Measurements from ENCODE around the gene SNX15. TPM values are rescaled to one million over a fixed set of nuclear protein-coding genes. Genes with fewer than 3 reads are reported as not detected.

The SNX15 gene
- polyA plus RNA-seq, 12 donors: 16.1 to 28.5 (median 20.4) TPM; not detected in 1

DNA sequence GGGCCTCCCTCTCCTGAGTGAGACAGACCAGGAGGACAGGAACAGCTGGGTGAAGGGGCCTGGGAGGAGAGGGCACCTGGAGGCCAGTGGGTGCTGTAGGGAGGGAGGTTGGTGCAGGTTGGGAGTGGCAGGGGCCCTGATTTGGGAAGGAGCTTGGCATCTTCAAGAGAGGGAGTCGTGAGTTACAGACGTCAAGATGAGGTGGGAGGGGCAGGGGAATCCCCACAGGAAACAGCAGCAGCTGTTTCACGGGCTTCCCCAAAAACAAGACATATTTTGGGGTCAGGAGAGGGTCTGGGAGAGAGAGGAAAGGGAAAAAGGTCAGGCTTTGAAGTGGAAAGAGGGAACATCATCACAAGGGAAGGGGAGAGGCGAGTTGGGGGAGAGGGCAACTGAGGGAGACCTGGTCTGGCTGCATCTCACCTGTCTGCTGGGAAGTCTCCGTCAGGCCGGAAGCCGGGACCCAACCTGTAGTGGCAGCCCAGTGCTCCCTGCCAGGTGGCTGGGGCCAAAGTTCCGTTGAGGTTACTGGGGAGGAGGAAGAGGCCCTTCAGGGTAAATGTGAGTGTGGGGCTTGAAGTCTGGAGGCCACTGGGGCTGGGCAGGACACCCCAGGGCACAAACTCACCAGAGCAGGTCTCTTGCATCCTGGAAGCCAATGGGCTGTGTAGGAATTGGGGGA is 26.7 kb downstream of the SNX15 start:
- no peak for DNase-seq

DNA sequence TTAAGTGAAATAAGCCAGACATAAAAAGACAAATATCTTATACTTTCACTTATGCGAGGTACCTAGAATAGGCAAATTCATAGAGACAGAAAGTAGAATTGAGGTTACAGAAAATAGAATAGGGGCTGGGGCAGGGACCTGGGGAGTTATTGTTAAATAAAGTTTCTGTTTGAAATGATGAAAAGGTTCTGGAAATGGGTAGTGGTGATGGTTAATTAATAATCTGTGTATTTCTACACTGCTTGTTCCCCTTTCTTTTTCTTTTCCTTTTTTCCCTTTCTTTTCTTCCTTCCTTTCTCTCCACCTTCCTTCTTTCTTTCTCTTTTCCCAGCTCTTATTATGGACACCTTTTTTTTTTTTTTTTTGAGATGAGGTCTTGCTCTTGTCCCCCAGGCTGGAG is 28.3 kb downstream of the SNX15 start:
- no peak for DNase-seq

DNA sequence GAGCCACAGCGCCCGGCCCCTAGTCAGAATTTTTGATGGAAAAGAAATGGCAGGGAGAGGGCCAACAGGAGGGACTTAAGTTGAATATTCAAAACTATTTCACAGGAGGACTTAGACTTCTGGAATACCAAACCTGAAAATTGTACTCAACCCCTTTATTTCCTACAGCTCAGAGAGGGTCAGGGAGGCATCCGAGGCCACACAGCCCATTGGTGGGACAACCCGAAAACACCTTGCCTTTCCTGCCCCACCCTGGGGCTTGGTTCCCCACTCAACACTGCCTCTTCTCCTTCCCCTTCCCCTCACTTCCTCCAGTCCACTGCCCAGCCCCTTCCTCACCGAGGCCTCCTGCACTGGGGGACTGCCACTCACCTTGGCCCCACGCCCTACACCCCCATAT is 29.8 kb downstream of the SNX15 start:
- no peak for DNase-seq

DNA sequence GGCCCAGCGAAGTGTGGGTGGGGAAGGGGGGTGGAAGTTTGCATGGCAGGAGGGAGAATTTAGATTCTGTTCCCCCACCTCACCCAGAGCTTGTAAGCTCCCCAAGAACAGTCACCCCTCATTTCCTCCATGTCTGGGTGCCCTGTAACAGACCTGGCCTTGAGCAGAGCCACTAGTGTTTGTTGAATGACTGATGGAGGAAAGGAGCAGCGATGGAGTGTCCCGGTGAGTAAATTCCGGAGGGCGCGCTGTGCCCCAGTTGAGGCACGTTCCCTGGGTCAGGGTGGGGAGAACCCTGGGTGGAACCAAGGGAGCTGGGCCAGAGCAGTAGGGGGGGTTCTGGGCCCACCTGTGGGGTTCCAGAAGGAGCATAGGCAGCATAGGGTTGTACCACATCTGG is 30.3 kb downstream of the SNX15 start:
- DNase-seq: no peak

DNA sequence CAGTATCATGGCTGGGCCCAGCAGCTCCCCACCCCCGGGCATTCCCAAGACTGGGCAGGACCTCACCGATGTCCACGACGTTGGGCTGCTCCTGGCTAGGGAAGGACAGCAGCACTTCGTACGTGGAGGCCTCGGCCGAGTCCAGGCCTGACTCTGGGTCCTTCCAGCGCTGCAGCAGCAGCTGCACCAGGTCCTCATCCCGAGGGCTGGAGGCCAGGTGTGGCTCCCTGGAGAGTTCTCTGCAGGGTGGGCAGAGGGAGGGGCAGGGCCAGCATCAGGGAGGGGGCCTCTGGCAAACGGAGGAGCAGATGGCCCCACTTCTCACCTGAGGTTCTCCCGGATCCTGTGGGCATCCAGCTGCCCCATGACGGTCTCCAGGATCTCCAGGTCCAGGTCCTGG is 30.8 kb downstream of the SNX15 start:
- no peak for DNase-seq

DNA sequence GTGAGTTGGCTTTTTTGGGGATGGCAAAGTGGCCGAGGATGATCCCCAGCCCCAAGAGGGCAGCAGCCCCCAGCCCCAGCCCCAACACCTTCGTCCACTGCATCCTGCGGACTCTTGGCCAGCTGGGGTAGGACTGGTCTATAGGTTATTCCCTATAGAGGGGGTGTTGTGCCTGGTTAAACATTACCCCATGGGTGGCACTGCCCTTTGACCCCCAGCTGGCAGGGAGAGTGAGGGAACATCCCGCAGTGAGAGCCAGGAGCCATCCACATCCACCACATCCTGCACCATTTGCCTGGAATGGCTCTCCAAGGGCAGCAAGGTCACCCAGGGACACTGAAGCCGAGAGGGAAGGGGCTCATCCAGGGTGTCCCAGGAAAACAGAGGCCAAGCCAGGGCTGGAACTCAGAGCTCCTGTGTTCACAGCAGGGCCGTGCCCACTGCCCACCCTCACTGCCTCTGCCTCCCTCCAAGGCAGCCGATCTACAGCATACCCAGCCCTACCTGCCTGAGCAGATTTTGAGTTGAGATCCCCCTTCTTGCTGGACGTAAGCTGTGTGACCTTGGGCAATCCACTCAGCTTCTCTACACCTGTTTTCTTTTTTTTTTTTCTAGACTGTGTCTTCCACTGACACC is 31.3 kb downstream of the SNX15 start, which contains the start of gene NAALADL1:
NAALADL1 (minus strand) TSS at position 135 of the 636 bp plus-strand sequence; CDS start at position 103, 32 bp downstream.
- DNase-seq: no peak

DNA sequence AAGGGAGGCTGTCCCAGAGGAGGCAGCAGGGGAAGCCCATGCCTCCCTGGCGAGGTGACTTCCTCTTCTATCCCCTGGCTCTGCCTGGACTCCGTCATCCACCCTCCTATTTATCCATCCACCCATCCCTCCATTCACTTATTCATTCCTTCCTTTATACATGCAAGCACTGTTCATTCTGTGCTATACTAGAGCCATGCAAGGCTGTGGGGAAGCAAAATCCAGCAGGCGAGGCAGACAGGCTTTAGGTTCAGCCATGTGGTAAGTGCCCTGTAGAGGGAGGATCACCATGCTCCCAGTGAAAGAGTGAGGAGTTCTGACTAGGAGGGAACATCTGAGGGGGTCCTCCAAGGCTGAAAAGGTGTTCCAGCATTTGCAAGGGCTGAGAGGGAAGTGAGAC is 32.3 kb downstream of the SNX15 start:
- no peak for DNase-seq

DNA sequence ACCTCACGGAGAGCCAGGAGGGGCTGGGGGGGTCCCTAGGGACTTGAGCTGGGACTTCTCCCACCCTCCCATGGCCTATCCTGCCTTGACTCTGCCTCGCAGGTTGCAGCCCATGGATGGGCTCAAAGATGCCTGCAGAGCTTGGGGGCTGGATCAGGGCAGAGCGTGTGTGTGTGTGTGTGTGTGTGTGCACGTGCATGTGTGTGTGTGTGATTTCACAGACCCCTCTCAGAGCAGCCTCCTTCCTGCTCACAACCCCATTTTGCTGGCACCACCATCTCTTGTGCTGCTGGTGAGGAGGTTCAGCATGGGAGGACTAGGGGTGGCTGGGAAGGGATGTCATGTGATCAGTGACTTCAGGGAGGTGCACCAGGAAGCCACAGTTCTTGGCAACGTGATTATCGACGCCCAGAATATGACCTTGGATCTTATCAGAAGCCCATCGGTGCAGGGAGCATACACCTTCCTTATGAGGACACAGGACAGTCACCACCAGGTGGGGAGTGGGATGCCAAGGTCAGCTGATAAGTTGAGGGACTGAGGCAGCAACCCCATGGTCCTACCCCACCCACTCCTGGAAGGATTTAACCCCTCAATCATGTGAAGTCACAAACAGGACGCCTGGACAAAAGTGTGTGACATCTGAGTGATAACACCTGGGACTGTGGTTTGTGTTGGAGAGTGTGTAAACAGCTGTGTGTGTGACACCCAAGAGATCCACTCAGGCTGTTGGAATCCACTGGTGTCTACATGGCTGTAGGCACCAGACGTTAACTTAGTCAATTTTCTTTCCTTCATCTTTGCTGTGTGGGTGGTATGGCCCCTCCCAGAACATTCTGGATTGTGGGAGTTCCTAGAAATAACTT is 33.0 kb downstream of the SNX15 start:
- no peak for DNase-seq

DNA sequence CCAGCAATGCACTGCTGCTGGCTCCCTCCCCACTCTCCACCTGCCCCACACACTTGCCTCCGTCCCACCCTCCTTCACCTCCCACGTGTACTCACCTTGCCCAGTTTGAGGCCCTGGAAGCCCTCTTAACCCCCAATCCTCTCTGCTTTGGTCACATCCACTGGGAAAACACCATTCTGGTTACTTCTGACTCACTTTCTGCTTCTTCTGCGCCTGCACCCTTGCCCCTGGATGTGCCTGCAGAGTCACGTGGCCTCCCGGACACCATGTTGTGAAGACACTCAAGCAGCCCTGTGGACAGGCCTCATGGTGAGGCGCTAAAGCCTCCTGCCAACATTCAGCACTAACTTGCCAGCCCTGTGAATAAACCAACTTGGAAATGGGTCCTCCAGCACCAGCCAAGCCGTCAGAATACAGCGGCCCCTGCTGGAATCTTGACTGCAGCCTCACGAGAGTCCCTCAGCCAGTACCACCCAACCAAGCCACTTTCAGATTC is 33.7 kb downstream of the SNX15 start:
- no peak for DNase-seq

DNA sequence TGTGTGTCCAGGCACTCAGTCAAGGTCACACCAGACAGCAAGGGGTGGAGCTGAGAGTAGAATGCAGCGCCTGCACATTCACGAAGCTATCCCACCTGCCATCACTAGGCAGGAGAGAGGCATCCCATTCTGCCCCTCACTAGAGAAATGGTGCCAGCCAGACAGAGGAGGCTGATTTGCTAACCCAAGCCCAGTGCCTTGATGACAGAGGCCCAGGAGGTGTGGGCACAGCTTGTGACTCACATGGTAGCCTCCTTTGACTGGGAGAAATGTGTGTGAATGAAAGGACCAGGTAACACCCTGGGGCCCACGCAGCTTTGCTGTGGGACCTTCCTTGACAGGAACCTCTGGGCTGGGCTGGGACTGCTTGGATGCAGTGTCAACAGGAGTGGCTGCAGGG is 36.3 kb downstream of the SNX15 start:
- DNase-seq: no peak

DNA sequence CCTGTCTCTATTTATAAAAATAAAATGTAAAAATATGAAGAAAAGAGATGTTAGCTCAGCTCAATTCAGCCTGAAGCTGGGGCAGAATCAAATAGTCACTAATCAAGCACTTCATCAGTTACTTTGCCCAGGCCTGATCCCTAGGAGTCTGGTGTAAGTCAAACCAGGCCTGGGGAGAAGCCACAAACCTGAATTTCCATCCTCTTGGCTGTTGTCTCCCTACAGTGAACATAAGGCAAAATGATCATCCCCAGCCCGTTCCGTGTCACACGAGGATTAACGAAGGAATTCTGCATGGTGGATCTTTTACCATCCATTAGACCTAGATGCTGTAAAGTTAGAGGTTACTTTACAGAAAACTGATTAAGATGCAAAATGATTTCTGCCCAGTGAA is 37.6 kb downstream of the SNX15 start:
- no peak for DNase-seq

DNA sequence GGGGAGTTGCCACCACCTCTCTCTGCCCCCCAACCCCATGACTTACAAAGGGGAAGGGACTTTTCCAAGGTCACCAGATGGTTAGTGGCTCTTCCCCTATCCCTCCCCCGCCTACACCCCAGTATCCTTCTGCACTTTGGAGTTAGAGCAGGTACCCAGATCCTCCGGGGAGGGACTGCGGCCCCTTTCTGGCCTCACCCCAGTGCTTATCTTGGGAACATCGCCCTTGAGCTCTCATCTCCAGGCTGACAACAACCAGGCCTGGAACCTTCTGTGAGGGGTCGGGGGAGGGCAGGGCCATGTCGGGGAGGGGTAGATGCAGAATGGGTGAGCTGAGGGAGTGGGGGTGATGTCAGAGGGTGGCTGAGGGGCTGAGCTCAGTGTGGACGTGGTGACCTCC is 38.6 kb downstream of the SNX15 start:
- DNase-seq: no peak

DNA sequence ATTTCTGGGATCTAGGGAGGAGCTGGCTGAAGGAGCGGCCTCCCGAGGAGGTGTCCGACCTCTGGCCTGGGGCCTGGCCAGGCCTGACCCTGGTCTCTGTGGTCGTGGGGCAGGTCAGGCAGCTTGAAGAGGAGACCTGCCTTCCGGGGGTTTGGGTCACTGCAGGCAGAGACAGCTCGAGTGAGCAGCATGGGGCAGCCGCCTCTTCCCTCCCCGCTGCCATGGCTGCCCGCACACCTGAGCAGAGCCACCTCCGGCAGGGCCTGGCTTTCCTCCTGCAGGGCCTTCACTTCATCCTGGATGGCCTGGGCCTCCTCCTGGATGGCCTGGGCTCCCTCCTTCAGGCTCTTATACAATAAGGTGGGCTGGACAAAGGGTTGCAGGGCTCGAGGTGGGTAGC is 39.1 kb downstream of the SNX15 start:
- DNase-seq: no peak

DNA sequence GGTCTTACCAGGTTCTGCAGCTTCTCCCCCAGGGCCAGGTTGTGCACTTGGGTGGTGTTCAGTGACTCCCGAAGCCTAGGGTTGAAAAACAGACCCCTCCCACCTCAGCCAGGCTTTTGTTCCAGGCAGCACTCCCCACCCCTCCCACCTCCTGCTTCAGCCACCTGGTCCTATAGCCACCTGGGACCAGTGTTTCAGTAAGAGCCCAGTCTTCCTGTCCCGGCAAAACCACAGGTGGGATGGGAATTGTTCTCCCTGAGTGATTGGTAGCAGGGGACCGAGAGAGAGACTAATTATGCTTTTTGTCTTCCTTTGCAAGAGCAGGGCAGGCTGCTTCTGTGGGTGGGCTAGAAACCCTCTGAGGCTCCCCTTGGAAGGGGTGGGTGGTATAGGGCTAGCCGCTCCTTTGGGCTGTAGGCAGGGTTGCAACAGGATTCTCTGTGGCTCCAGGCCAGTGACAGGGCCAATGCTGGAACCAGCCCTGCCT is 39.6 kb downstream of the SNX15 start:
- DNase-seq: no peak

DNA sequence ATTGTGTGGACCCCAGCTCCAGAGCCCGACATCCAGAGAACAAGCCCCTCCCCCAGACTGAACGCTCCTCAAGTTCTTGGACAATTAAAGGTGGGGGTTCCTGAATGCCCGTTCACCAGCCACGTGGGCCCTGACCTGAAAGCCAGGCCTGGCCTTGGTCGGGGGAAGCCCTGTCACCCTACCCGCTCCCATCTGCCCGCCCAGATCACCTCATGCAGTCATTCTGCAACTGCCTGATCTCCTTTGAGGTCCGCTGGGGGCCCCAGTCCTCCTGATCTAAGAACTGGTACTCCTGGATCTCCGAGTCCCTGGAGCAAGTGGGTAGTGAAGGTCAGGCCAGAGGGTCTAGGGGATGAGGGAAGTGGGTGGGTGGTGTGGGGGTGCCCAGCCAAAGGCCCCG is 40.2 kb downstream of the SNX15 start:
- DNase-seq: no peak

DNA sequence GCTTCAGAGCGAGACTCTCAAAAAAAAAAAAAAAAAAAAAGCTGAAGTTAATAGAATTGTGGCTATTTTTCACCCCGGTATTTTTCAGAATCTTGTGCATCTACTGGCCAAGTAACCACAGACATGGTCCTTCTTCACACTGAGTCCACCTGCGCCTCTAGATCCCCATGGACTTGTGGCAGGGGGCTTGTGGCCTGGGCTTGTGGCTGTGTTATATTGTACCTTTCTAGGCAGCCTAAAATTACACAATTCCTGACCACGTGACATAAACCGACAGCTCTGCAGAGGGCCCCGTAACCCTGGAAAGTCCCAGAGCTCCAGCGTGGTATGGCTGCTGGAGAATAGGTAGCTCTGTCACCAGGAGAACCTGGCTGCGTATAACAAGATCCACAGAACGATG is 42.0 kb downstream of the SNX15 start:
- DNase-seq: no peak

DNA sequence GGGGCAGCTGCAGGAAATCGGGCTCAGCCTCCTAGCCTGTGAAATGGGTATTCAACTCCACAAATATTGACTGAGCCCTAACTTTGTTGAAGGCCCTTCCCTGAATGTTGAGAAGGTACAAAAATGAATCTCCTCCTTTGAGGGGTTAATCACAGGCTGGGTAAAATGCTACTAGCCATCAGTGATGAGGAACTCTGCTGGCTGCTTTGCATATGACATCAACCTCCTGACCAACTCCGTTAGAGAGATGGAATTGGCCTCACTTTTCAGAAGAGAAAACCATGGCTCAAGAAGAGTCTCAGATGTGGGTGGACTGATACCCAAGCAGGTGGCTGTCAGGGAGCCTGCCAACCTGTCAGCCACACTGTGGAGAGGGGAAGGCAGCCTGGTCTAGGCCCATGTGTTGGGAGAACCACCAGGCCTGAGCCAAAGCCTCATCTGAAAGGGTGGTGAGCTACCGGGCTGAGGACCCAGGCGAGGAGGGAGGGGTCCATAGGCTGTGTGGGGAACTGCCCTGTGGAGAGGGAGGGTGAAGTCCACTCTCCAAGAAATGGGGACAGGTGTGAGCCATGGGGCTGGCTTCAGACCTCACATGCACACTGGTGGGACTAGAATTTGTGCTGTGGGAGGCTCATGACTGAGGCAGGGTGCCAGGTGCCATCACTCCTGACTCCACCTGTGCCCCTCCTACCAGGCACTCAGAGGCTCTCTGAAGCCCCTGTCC is 44.8 kb downstream of the SNX15 start:
- DNase-seq: no peak

DNA sequence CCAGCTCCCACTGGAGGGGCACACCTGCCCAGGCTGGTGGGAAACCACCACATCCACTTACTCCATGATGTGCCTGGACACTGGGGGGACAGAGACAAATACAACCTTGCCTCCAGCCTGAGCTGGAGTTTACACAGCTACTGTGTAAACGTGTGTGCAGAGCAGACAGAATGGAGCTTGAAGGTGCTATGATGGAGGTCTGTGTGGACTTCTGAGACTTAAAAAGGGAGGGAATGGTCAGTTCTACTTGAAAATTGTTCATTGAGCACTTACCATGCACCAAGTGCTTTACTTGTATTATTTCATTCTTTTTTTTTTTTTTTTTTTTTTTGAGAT is 45.4 kb downstream of the SNX15 start:
- no peak for DNase-seq

DNA sequence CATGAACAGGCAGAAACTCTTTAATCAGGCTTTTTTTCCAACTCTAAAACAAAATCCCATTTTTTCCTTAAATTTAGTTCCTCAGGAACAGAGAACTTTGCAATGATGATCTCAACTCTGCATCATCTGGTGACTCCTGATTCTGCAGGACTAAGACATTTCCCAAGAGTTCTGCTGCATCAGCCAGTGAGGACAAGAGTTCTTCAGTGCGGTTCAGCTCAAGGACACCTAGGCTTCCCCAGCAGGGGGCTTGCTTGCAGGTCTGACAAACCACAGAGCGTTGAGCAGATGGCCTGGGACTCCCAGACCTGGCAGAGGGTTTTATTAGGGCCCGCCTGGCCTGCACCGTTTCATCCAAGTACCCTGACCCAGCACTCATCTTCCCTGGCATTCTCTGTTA is 50.2 kb downstream of the SNX15 start:
- no peak for DNase-seq

DNA sequence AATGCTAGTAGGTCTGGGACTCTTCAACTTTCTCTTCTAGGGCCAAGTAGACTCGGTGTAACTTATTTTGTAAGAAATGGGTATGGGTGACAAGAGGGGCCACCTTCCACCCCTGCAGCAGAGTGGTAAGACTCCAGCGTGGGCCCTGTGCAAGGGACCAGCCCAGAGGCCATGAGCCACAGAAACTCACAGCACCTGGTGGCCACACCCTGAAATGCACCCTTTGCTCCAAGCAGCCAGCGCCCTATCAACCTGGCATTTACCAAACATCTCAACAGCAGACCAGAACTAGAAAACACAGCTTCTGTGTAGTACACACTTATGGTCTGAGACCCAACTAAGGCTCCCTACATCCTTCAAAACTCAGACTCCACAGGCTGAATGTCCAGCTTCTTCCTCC is 50.9 kb downstream of the SNX15 start:
- no peak for DNase-seq

DNA sequence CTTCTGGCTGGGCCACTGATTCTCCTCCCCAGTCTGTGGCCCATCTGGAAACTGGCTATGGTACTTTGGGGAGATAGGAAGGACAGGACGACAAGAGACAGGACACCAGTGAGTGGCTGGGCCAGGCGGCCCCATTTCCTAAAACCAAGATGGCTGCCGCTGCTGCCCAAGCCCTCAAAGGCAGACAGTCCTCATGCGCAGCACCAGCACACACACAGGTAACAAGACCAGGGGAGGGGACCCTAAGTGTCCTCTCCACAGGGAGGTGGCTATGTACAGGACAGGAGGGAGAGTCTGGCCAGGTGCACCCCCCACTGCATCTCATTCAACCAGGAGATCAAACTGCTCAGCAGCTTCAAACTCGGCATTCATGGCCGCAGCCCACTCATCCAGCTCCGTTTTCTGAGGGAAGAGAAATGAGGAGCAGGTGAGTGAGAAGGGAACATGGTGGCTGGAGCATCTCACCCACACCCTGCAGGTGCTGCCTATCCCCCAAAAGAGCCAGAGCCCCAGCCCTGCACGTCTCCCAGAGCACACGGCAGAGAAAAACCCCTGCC is 51.6 kb downstream of the SNX15 start:
- DNase-seq: no peak

Measured in muscle of arm (tissue), 12 donors.